ENCODE data around the gene ARTN. TPM values are rescaled to one million over a fixed set of nuclear protein-coding genes. Genes with fewer than 3 reads are reported as not detected.

Gene ARTN
- total and polyA plus RNA-seq, 9 of the 15 experiments (the other 6 are each of a cell fraction or from before 2014, with no cell fraction given), result 0.06 to 0.38 TPM; not detected in 7

- CTCF ChIA-PET (ENCODE audit: low intra/inter-chr PET ratio), result no interaction called here
- FAIRE-seq (peak; percentile 32), DNase-seq (ENCODE audit: extremely low read depth in 1 of 4, low spot score in 3 of 4) (no peak), ATAC-seq (no peak)
- POLR2A ChIA-PET, result interaction anchor here (0.6 to 1.5 kb wide), 5 partner anchors 10 to 426 kb away, joined by 3 to 5 read pairs (median 3); no protein-coding TSS in a partner anchor
- H4K20me1 ChIP-seq (replicated peaks; ENCODE audit: control insufficient read depth, insufficient read depth, low read length), result 0 out of 2 replicates have a peak, but pooled peaks cover 3% of the 10 kb centered on the region
- peaks cover 11 to 15% of the 10 kb centered on the region in 2 experiments; a peak in 4 of 5 replicates for H3K4me1 ChIP-seq (replicated peaks in 1 of 2; ENCODE audit: control insufficient read depth in 2 of 2, insufficient read depth in 2 of 2, low read length in 2 of 2)
- BruUV-seq (replicated peaks), result no TSS peak
- in situ Hi-C loops (cut with MboI) (loop anchor here (5.0 to 10.0 kb wide), 2 partner anchors 412 to 704 kb away; no protein-coding TSS in a partner anchor), intact Hi-C loops (cut with micrococcal nuclease) (no loop called here)
- no peak overlapping the region; a peak in 1 of 4 replicates for H3K9ac ChIP-seq (ENCODE audit: insufficient read depth in 1 of 2, low read depth in 2 of 2, low read length in 2 of 2)
- no peaks in the 10 kb centered on the region for H3K9me3 ChIP-seq (replicated peaks; ENCODE audit: control insufficient read depth, insufficient read depth, low read depth, low read length)
- peaks cover 4% of the 10 kb centered on the region; the same call in 2 of the 3 replicates for H3K36me3 ChIP-seq (ENCODE audit: control insufficient read depth, insufficient read depth, low read length)
- no peaks in the 10 kb centered on the region for H3K79me2 ChIP-seq (ENCODE audit: control insufficient read depth, insufficient read depth, low read length)
- H3K9me1 ChIP-seq (ENCODE audit: control insufficient read depth, insufficient read depth, low read length), result peaks cover 9% of the 10 kb centered on the region
- H3K4me2 ChIP-seq (ENCODE audit: insufficient read depth, low read length), result no peak overlapping the region
- no peak overlapping the region for H3K27ac ChIP-seq (ENCODE audit: extremely low read depth, low read depth, low read length)
- no peak overlapping the region for H3K4me3 ChIP-seq
- no peaks in the 10 kb centered on the region for H3K27me3 ChIP-seq (ENCODE audit: control insufficient read depth in 2 of 2, insufficient read depth in 2 of 2, low read length in 2 of 2)
- no peak overlapping the region for H2AFZ ChIP-seq (ENCODE audit: low read depth, low read length)
- 78% methylated on average over 3 of the region's 3 CpGs for WGBS (ENCODE audit: insufficient coverage, low coverage, missing lambda C conversion rate)
- TF ChIP-seq ZNF395 (CRISPR knock-in tag; IDR thresholded peaks at IDR 0.05), result no peak
- no peak for TF ChIP-seq DPF2 (IDR thresholded peaks at IDR 0.05)
- TF ChIP-seq RUNX1 (IDR thresholded peaks at IDR 0.05; ENCODE audit: low read depth), result no peak
- no peak for TF ChIP-seq EWSR1 (IDR thresholded peaks at IDR 0.05; ENCODE audit: borderline replicate concordance, low read depth, partially characterized antibody)
- TF ChIP-seq FOXM1 (IDR thresholded peaks at IDR 0.05; ENCODE audit: low read depth), result no peak
- no peak for TF ChIP-seq FOXM1 (CRISPR knock-in tag; IDR thresholded peaks at IDR 0.05; ENCODE audit: low read depth)
- TF ChIP-seq SFPQ (IDR thresholded peaks at IDR 0.05; ENCODE audit: low read depth, low read length), result no peak
- TF ChIP-seq LARP7 (IDR thresholded peaks at IDR 0.05), result no peak
- no peak for TF ChIP-seq SMARCE1 (IDR thresholded peaks at IDR 0.05)
- peak in 1 of 2 experiments; percentile 19; a peak in 1 of 4 replicates for TF ChIP-seq RAD21 (CRISPR knock-in tag; conservative IDR thresholded peaks at IDR 0.05 in 1 of 2, IDR thresholded peaks at IDR 0.05 in 1 of 2)
- TF ChIP-seq ZBED1 (IDR thresholded peaks at IDR 0.05), result no peak
- TF ChIP-seq ELK3 (CRISPR knock-in tag; IDR thresholded peaks at IDR 0.05), result no peak
- no peak for TF ChIP-seq TAF7 (tag; IDR thresholded peaks at IDR 0.05)
- TF ChIP-seq CTCF (IDR thresholded peaks at IDR 0.05 in 2 of 3, conservative IDR thresholded peaks at IDR 0.05 in 1 of 3; ENCODE audit: insufficient read depth in 2 of 3, low read depth in 1 of 3, low read length in 3 of 3), result peak in 1 of 3 experiments; percentile 2; a peak in 1 of 6 replicates
- peak; percentile 64 for TF ChIP-seq HNRNPK (IDR thresholded peaks at IDR 0.05; ENCODE audit: low read depth, low read length, poor library complexity, severe bottlenecking)
These were observed 5.4 kb downstream of the ARTN start for GRCh38 chr1:43938892-43939587.

All from K562 (cell line).